ENCODE data around the gene TBL1X. TPM values are rescaled to one million over a fixed set of nuclear protein-coding genes. Genes with fewer than 3 reads are reported as not detected.

The TBL1X gene
- total and polyA plus RNA-seq, 7 donors, result 6.5 to 25.8 (median 16.1) TPM

- TF ChIP-seq CTCF (IDR thresholded peaks at IDR 0.05) (no peak), POLR2A (IDR thresholded peaks at IDR 0.05) (no peak), POLR2AphosphoS5 (IDR thresholded peaks at IDR 0.05) (no peak), EP300 (IDR thresholded peaks at IDR 0.05) (no peak)
- peaks cover 0 to 2% (median 0%) of the 10 kb centered on the region in 4 donors for H3K9me3 ChIP-seq
- H3K36me3 ChIP-seq, result no peaks in the 10 kb centered on the region
- DNase-seq, result no peak
- intact Hi-C loops (cut with DNase I), result no loop called here
- H3K27ac ChIP-seq, result no peak overlapping the region
- WGBS, 2 donors, result 87 to 95% methylated on average over 4 of the region's 4 CpGs
- H3K27me3 ChIP-seq, result no peaks in the 10 kb centered on the region
- no peaks in the 10 kb centered on the region for H3K4me1 ChIP-seq
- H3K4me3 ChIP-seq, result no peak overlapping the region
Observed at GRCh38 chrX:9747644-9748043, 282.8 kb downstream of the TBL1X start.

GRCh38 chrX:9749146-9749692 lies 284.4 kb downstream of the TBL1X start:
- TF ChIP-seq EP300 (IDR thresholded peaks at IDR 0.05), result no peak
- TF ChIP-seq POLR2A (IDR thresholded peaks at IDR 0.05), result no peak
- no peak for TF ChIP-seq CTCF (IDR thresholded peaks at IDR 0.05)
- no peak for TF ChIP-seq POLR2AphosphoS5 (IDR thresholded peaks at IDR 0.05)

GRCh38 chrX:9757366-9757765 lies 292.5 kb downstream of the TBL1X start:
- TF ChIP-seq EP300 (IDR thresholded peaks at IDR 0.05) (no peak), CTCF (IDR thresholded peaks at IDR 0.05) (no peak), POLR2AphosphoS5 (IDR thresholded peaks at IDR 0.05) (no peak), POLR2A (IDR thresholded peaks at IDR 0.05) (no peak)
- intact Hi-C loops (cut with DNase I), result no loop called here

More at GRCh38 chrX:9749146-9749692, 284.4 kb downstream of the TBL1X start:
- no peak overlapping the region for H3K4me3 ChIP-seq
- 58 to 68% methylated on average over 11 of the region's 11 CpGs for WGBS, 2 donors
- no peak for DNase-seq
- peaks cover 0 to 2% (median 0%) of the 10 kb centered on the region in 4 donors for H3K9me3 ChIP-seq
- H3K36me3 ChIP-seq, result no peaks in the 10 kb centered on the region
- no peaks in the 10 kb centered on the region for H3K4me1 ChIP-seq
- H3K27me3 ChIP-seq, result no peaks in the 10 kb centered on the region
- no peak overlapping the region for H3K27ac ChIP-seq
- intact Hi-C loops (cut with DNase I), result no loop called here

GRCh38 chrX:9758021-9758638 lies 293.3 kb downstream of the TBL1X start:
- no peak overlapping the region for H3K4me3 ChIP-seq
- TF ChIP-seq POLR2AphosphoS5 (IDR thresholded peaks at IDR 0.05) (no peak), EP300 (IDR thresholded peaks at IDR 0.05) (no peak), POLR2A (IDR thresholded peaks at IDR 0.05) (no peak), CTCF (IDR thresholded peaks at IDR 0.05) (no peak)
- no peaks in the 10 kb centered on the region for H3K9me3 ChIP-seq
- H3K36me3 ChIP-seq, result no peaks in the 10 kb centered on the region
- DNase-seq, result no peak
- intact Hi-C loops (cut with DNase I), result no loop called here
- no peak overlapping the region for H3K27ac ChIP-seq
- WGBS, 2 donors, result 30 to 49% methylated on average over 4 of the region's 4 CpGs
- H3K4me1 ChIP-seq, result no peaks in the 10 kb centered on the region
- H3K27me3 ChIP-seq, result no peaks in the 10 kb centered on the region

More at GRCh38 chrX:9757366-9757765, 292.5 kb downstream of the TBL1X start:
- Histone ChIP-seq H3K4me3 (no peak overlapping the region), H3K27ac (no peak overlapping the region), H3K27me3 (no peaks in the 10 kb centered on the region), H3K4me1 (no peaks in the 10 kb centered on the region), H3K36me3 (no peaks in the 10 kb centered on the region), H3K9me3 (no peaks in the 10 kb centered on the region)
- no peak for DNase-seq
- 94 to 97% methylated on average over 7 of the region's 7 CpGs for WGBS, 2 donors
